Astrocyte of the cerebellum (primary cell): ENCODE measurements around the gene GNAI1.

Experiments used
- DNase-seq: peaks from one replicate; pipeline ENCODE4 v3.0.0-alpha.2; 2011; ENCODE audit warnings: low read depth
- H3K4me3 ChIP-seq: 2 replicates; pipeline ENCODE4 v1.5.1; 2011; ENCODE audit warnings: mild to moderate bottlenecking, low read depth, low read length, moderate library complexity
- CTCF ChIP-seq: IDR thresholded peaks from 2 replicates; pipeline ENCODE4 v1.5.1; 2012; ENCODE audit warnings: low read length, low read depth, moderate library complexity, mild to moderate bottlenecking; ENCODE audit errors: missing control alignments
- in situ Hi-C: cut with HindIII; loops from 2 replicates; pipeline ENCODE4 v1.10.0; 2017; ENCODE audit warnings: low sequenced_read_pairs

The GNAI1 gene

GRCh38 chr7:80107278-80107677 lies 27.4 kb upstream of the GNAI1 start:
- no peak for TF ChIP-seq CTCF
- no peak overlapping the region for H3K4me3 ChIP-seq
- no peak for DNase-seq
- in situ Hi-C loops: no loop called here

- no peak for TF ChIP-seq CTCF
- in situ Hi-C loops: no loop called here
- H3K4me3 ChIP-seq: no peak overlapping the region
- DNase-seq: no peak
Observed at GRCh38 chr7:80110376-80110775, 24.3 kb upstream of the GNAI1 start.

GRCh38 chr7:80114159-80114558 lies 20.5 kb upstream of the GNAI1 start:
- DNase-seq: no peak
- no peak overlapping the region for H3K4me3 ChIP-seq
- no peak for TF ChIP-seq CTCF
- in situ Hi-C loops: no loop called here

GRCh38 chr7:80124526-80125264 lies 9.9 kb upstream of the GNAI1 start:
- in situ Hi-C loops: no loop called here
- H3K4me3 ChIP-seq: no peak overlapping the region
- no peak for DNase-seq
- no peak for TF ChIP-seq CTCF

GRCh38 chr7:80127412-80128160 lies 7.0 kb upstream of the GNAI1 start:
- no peak for DNase-seq
- TF ChIP-seq CTCF: no peak
- in situ Hi-C loops: no loop called here

GRCh38 chr7:80128918-80129317 lies 5.7 kb upstream of the GNAI1 start:
- in situ Hi-C loops: no loop called here
- TF ChIP-seq CTCF: no peak
- DNase-seq: no peak
- no peak overlapping the region for H3K4me3 ChIP-seq

More at GRCh38 chr7:80127412-80128160, 7.0 kb upstream of the GNAI1 start:
- no peak overlapping the region for H3K4me3 ChIP-seq
